HG03460 (cell line): ENCODE data around the gene PTPRE.

Source experiments
- ATAC-seq: cut with Tn5 transposase; IDR thresholded peaks from one replicate; pipeline ENCODE4 v1.9.1; 2021; ENCODE audit not compliant: unreplicated experiment

PTPRE gene

DNA sequence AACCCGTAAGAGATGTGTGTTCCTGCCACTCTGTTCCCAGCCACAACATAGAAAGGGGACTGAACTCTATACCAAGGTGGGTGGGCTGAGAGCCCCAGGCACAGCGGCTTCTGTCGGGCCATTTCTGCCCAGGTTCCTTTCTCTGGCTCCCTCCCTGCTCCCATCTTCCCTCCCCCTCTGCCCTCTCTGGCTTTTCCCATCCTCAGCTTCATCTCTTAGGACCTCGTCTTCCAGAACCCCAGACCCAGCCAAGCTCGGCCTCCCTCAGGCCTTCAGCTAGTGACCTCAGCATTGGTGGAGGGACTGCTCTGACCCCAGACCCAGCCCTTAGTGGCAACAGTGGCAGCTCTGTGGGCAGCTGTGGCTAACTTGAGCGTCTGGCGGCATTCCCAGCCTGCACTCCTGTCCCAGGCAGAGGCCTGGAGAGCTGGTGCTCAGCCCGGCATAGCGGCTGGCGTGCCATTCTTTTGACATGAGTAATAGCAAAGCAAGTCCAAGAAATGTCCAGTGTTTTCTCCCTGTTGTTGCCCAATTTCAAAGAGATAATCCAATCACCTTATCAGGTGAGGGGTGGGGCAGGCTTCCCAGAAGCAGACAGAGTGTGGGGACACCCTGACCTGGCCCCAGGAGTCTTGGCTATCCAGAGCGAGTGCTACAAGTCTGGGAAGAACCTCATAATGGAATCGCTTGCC lies 15.9 kb downstream of the PTPRE start:
- ATAC-seq = no peak

DNA sequence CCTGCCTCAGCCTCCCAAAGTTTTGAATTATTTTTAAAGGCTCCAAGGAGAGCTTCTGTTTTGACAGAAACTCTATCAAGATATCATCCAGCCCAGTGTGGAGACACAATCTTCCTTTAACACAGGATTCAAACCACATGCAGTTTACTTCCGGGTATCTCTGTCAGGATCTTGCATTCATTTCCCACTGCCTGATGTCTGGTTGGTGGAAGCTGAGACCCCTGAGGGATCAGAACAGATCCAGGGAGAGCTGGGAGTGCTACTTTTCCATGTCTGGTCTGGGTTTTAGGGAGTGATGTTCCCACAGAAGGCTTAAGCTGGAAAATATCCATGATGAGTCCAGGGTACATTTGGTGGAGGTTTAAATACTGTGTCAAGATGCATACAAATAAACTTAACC lies 16.7 kb downstream of the PTPRE start:
- no peak for ATAC-seq

DNA sequence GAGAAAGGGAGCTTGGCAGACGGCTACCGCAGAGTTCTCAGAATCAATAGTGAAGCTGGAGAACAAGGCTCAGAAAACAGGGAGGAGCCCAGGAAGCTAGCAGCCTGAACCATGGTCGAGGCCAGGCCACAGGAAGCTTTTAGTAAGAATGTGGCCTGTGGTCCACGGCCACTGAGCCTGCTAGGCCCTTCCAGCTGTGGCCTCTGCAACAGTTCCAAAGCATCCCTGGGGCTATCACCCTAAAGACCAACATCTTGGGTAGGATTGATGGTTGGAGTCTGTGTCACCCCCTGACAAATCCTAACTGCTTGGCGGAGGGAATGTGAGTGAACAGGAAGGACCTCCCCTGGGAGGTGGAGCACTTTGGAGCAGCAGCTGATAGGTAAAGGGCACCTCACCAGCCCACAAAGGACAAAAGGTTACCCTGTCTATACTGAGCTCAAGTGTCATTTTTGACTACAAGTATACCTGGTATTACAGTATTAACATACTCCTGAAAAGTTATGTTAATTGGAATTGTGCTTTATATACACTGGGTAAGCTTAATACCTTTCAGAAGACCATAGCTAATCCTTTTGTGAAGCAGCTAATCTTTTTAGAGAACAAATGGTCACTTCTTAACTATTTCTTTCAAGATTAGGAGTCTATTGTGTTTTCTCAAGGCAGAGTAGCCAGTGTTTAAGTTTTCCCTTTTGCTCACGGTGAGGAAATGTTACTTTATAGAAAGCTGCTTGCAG lies 18.7 kb downstream of the PTPRE start:
- no peak for ATAC-seq

DNA sequence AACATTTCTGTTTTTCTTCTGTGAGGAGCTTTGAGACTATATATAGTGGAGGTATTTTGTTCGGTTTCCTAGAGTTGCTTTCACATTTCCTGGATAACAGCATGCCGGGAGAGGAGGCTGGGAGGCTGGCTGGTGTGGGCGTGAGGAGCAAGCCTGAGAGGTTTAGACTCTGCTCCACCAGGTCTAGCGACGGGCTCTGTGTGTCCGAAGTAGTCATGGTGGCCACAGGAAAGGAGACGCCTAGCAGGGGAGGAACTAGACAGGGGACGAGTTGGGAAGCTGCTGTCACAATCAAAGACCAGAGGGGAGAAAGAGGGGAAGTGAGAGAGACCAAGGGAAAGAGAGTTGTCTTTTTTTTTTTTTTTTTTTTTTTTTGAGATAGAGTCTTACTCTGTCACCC lies 19.6 kb downstream of the PTPRE start:
- no peak for ATAC-seq

GRCh38 chr10:127928021-127928806 lies 21.3 kb downstream of the PTPRE start:
- no peak for ATAC-seq

GRCh38 chr10:127932521-127933270 lies 25.8 kb downstream of the PTPRE start:
- ATAC-seq = no peak

- ATAC-seq = no peak
Measured at GRCh38 chr10:127933271-127933670, 26.4 kb downstream of the PTPRE start.

- ATAC-seq = no peak
Measured at GRCh38 chr10:127934383-127934782, 27.5 kb downstream of the PTPRE start.

DNA sequence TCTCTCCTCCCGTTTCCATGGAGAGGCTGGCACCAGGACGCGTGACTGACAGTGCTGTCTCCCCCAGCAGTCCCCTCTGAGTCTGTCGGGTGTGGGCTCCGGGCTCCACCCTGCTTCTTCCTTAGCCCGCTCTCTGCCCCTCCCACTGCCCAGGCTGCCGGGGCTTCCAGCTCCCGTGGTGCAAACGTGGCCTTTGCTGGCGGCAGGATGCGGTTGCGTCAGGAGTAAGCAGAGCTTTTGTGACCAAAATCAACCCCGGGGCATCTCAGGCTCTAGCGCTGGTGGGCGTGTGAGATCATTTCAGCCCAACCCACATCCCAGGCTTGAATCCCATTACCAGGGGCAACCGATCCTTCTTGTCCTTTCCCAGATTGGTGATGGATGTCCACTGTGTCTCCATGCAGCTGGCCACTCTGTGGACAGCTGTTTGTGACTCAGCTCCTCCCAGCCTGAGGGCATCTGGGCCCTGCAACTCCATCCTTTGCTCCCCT lies 28.2 kb downstream of the PTPRE start:
- ATAC-seq = no peak

DNA sequence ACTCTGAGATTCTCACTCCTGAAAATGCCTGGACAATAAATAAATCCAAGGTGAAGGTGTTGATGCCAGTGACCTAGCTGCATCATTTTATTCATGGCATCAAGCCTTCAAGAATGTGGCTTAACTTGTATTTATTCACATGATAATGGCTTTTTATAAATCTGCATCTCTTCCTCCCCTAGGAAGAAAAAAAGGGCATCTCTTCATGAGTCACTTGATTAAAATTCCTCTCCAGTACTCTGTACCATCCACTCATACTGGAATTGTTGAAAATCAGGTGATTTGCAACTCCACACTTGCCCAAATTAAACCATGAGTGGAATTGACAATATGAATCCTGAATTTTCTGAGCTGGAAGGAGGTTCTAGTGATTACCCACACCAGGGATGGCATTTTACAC lies 30.2 kb downstream of the PTPRE start:
- ATAC-seq = no peak

GRCh38 chr10:127937915-127938463 lies 31.1 kb downstream of the PTPRE start:
- ATAC-seq = no peak

GRCh38 chr10:127939786-127940330 lies 33.0 kb downstream of the PTPRE start:
- ATAC-seq = no peak

DNA sequence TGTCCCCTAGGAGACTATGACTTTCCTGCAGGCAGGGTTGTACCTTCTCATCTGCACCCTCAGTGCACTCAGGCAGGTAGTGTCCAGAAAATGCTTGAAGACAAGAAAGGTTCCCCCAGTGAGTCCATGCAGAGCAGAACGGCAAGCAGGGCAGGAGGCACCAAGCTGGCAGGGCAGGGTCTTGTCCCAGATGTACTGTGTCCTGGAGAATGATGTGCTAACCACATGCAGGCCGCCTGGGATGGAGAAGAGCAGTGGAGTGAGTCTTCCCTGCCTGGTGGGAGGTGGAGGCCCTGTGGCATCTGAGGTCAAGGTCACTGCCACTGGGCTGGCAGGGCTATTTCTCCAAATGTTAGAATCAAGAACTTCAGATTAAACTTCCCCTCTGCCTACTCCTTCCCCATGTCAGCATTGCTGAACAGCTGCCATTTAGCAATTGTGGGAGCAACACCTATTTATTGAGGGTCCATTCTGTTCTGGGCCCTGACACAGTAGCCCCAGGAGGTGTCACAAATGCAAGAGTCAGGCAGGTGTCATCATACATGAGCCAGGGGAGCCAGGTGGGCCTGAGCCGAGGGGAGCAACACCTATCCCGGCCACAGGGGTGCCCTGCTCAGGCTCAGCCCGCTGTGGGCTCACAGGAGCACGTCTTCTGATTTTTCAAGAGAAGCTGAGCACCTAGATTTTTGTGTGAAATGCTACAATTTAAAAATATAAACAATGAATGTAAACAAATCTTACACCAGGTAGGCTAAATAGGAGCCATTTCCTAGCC lies 34.1 kb downstream of the PTPRE start:
- no peak for ATAC-seq

GRCh38 chr10:127942811-127943210 lies 35.9 kb downstream of the PTPRE start:
- ATAC-seq = no peak

- ATAC-seq = no peak
Measured at GRCh38 chr10:127943336-127943910, 36.5 kb downstream of the PTPRE start.

DNA sequence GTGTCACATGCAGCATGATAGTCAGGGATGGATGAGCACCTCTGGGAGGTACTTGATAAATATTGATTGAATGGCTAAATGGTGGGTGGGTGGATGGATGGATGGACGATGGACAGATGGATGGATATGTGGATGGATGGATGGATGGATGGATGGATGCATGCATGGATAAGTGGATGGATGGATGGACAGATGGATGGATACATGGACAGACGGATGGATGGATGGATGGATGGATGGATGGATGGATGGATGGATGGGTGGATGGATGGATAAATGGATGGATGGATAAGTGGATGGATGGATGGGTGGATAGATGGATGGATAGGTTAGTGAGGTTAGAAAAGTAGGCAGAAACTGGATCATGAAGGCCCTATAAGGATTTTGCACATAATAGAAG lies 37.4 kb downstream of the PTPRE start:
- no peak for ATAC-seq

DNA sequence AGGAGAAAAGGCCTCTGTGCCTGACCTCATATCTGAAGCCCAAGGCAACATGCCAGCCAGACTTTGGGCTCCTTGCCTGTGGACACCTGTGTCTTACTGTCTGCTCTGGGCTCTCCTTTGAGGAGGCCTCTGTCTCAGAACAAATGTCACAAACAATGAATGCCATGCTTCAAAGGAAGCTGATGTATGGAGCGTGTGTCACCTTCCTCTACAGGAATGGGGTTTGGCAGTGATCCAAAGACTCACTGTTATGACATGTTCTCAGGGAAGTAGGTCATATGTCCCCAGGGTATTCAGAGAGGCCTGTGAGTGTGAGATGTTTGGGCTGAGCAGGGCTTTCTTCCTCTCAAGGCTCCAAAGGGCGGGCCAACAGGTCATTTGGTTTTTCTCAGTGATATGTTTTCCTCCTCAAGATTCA lies 38.4 kb downstream of the PTPRE start:
- ATAC-seq = no peak

DNA sequence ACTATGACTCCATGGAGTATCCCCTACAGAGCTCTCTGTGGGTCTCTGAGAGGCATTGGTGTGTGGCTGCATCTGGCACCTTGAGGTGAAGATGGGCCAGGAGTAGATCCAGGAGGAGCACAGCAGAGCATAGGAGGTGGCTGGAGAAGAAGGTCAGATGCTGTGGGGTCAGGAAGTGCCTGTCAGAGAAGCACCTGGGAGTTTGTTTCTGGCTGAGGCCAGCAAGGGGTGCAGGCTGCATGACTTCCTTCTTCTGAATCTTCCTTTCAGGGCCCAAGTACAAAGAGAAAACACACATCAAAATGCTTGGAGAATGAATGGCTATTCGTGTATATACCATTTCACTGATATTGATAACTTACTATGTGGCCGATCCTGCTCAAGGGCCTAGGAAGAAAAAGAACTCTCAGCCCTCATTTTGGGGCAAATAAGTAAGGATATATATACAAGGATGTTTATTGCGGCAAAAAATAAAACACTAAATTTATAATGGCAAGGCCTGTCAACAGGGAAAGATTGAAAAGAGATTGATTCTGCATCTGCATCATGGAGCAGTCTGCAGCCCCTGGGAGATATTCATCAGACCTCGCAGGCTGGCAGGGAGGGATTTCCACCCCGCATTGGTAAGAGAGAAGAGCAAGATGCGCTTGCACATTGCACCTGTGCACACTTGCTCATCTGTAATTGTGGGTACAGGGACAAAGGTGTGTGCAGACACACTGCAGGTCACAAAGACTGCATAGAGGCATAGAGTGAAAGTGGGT lies 39.2 kb downstream of the PTPRE start:
- ATAC-seq = no peak

GRCh38 chr10:127947211-127947610 lies 40.3 kb downstream of the PTPRE start:
- ATAC-seq = no peak
